Neuronal stem cell (in vitro differentiated cells): ENCODE data around the gene LMO1.

Experiments used
- DNase-seq: peaks from one replicate; pipeline ENCODE4 v3.0.0-alpha.2; 2013; ENCODE audit warnings: low spot score
- H2AFZ ChIP-seq: one replicate; pipeline ENCODE4 v1.6.1; 2013; ENCODE audit warnings: mild to moderate bottlenecking, low read length, inconsistent platforms
- H2AK5ac ChIP-seq: 2 replicates; pipeline ENCODE4 v1.6.1; 2013; ENCODE audit warnings: low read depth, mild to moderate bottlenecking, inconsistent platforms, low read length, moderate library complexity, mixed read lengths
- H2BK120ac ChIP-seq: 2 replicates; pipeline ENCODE4 v1.6.1; 2013; ENCODE audit warnings: low read depth, mild to moderate bottlenecking, inconsistent platforms, low read length, moderate library complexity, mixed read lengths
- H2BK12ac ChIP-seq: one replicate; pipeline ENCODE4 v1.6.1; 2013; ENCODE audit warnings: low read length, inconsistent platforms
- H2BK15ac ChIP-seq: 2 replicates; pipeline ENCODE4 v1.6.1; 2013; ENCODE audit warnings: mild to moderate bottlenecking, low read length, inconsistent platforms, mixed read lengths
- H2BK5ac ChIP-seq: one replicate; pipeline ENCODE4 v1.6.1; 2013; ENCODE audit warnings: inconsistent platforms, mild to moderate bottlenecking, low read length, moderate library complexity
- H3K14ac ChIP-seq: one replicate; pipeline ENCODE4 v1.6.1; 2013; ENCODE audit warnings: low read length, inconsistent platforms
- H3K18ac ChIP-seq: 2 replicates; pipeline ENCODE4 v1.6.1; 2013; ENCODE audit warnings: low read length, inconsistent platforms
- H3K23ac ChIP-seq: 2 replicates; pipeline ENCODE4 v1.6.1; 2013; ENCODE audit warnings: low read depth, mild to moderate bottlenecking, mixed read lengths, low read length, inconsistent platforms; ENCODE audit not compliant: poor library complexity
- H3K27ac ChIP-seq: replicated peaks from 3 replicates; pipeline ENCODE4 v1.5.1; 2013; ENCODE audit warnings: low read length, inconsistent platforms
- H3K27me3 ChIP-seq, 3 experiments: 2 replicates each; pipeline ENCODE4 v1.6.1; 2013; ENCODE audit warnings: low read length in 3 of 3, mild to moderate bottlenecking in 2 of 3, inconsistent platforms in 1 of 3, low read depth in 1 of 3, mixed read lengths in 1 of 3, moderate library complexity in 1 of 3; ENCODE audit not compliant: control insufficient read depth in 3 of 3, insufficient read depth in 3 of 3
- H3K36me3 ChIP-seq, 2 donors: replicated peaks in 1 of 2; 2 replicates each; pipeline ENCODE4 v1.6.1; 2013; ENCODE audit warnings: low read length in 2 of 2; ENCODE audit not compliant: control insufficient read depth in 2 of 2, insufficient read depth in 2 of 2
- H3K4ac ChIP-seq: 2 replicates; pipeline ENCODE4 v1.6.1; 2013; ENCODE audit warnings: inconsistent platforms, mild to moderate bottlenecking, low read length, moderate library complexity
- H3K4me1 ChIP-seq, 2 donors: 1 replicate in 1 of 2; 2 replicates in 1 of 2; pipeline ENCODE4 v1.6.1; 2013; ENCODE audit warnings: low read length in 2 of 2, low read depth in 1 of 2; ENCODE audit not compliant: control insufficient read depth in 2 of 2, insufficient read depth in 1 of 2
- H3K4me2 ChIP-seq: one replicate; pipeline ENCODE4 v1.6.1; 2013; ENCODE audit warnings: mild to moderate bottlenecking, low read length, inconsistent platforms; ENCODE audit not compliant: insufficient read depth, poor library complexity, severe bottlenecking
- H3K4me3 ChIP-seq, 2 donors: 2 replicates each; pipeline ENCODE4 v1.5.1; 2013; ENCODE audit warnings: low read length in 2 of 2, mild to moderate bottlenecking in 2 of 2, inconsistent platforms in 1 of 2, moderate library complexity in 1 of 2
- H3K79me1 ChIP-seq: one replicate; pipeline ENCODE4 v1.6.1; 2013; ENCODE audit warnings: low read depth, mild to moderate bottlenecking, inconsistent platforms, low read length, moderate library complexity
- H3K9ac ChIP-seq: one replicate; pipeline ENCODE4 v1.6.1; 2013; ENCODE audit warnings: mild to moderate bottlenecking, low read depth, low read length, inconsistent platforms; ENCODE audit not compliant: poor library complexity
- H3K9me3 ChIP-seq, 2 donors: replicated peaks in 1 of 2; 2 replicates each; pipeline versions ENCODE3 to v1.6.1; 2013; ENCODE audit warnings: low read length in 2 of 2, mild to moderate bottlenecking in 2 of 2, inconsistent platforms in 1 of 2, low read depth in 1 of 2, mixed read lengths in 1 of 2, moderate library complexity in 1 of 2; ENCODE audit not compliant: control insufficient read depth in 2 of 2, insufficient read depth in 1 of 2
- H4K8ac ChIP-seq: one replicate; pipeline ENCODE4 v1.6.1; 2013; ENCODE audit warnings: low read depth, mild to moderate bottlenecking, inconsistent platforms, low read length, moderate library complexity
- H4K91ac ChIP-seq: one replicate; pipeline ENCODE4 v1.6.1; 2013; ENCODE audit warnings: low read length, low read depth, mild to moderate bottlenecking, inconsistent platforms; ENCODE audit not compliant: poor library complexity
- WGBS, 2 donors: extraction: QIAGEN DNeasy Blood & Tissue Kit; methylation state at CpG; one replicate each; pipeline ENCODE4 v1.1.7; 2013; ENCODE audit warnings: missing lambda C conversion rate in 2 of 2, mixed read lengths in 1 of 2; ENCODE audit not compliant: insufficient read length in 2 of 2, insufficient replicate concordance in 1 of 2; ENCODE audit errors: extremely low coverage in 2 of 2; 5-methylcytosine and 5-hydroxymethylcytosine counted together

LMO1 gene

GRCh38 chr11:8309862-8310261 is 46.2 kb upstream of the LMO1 start:
- WGBS, 2 donors = no CpG with 5 or more reads among the region's 3 CpGs
- Histone ChIP-seq H3K9ac (no peak overlapping the region), H3K14ac (no peak overlapping the region), H3K18ac (no peak overlapping the region), H3K4ac (no peak overlapping the region), H3K4me3 (no peak overlapping the region), H3K36me3 (no peaks in the 10 kb centered on the region), H4K91ac (no peak overlapping the region), H2BK12ac (no peak overlapping the region), H2BK15ac (no peak overlapping the region), H4K8ac (no peak overlapping the region), H2BK120ac (no peak overlapping the region), H3K27ac (no peak overlapping the region), H3K79me1 (no peaks in the 10 kb centered on the region), H2AFZ (no peak overlapping the region), H2AK5ac (peak overlapping the region; percentile 9), H2BK5ac (no peak overlapping the region), H3K4me1 (peaks cover 6 to 20% of the 10 kb centered on the region in 2 donors), H3K27me3 (peaks cover 0 to 46% (median 13%) of the 10 kb centered on the region in 3 experiments), H3K23ac (no peak overlapping the region), H3K9me3 (no peaks in the 10 kb centered on the region), H3K4me2 (no peak overlapping the region)
- no peak for DNase-seq

- Histone ChIP-seq H4K8ac (no peak overlapping the region), H2BK5ac (no peak overlapping the region), H3K9me3 (no peaks in the 10 kb centered on the region), H3K4me1 (peaks cover 6 to 20% of the 10 kb centered on the region in 2 donors), H3K23ac (no peak overlapping the region), H2BK120ac (no peak overlapping the region), H3K14ac (no peak overlapping the region), H3K18ac (no peak overlapping the region), H3K36me3 (no peaks in the 10 kb centered on the region), H3K27me3 (peaks cover 0 to 42% (median 13%) of the 10 kb centered on the region in 3 experiments), H3K79me1 (no peaks in the 10 kb centered on the region), H2BK15ac (no peak overlapping the region), H3K4me2 (no peak overlapping the region), H4K91ac (no peak overlapping the region), H2AFZ (no peak overlapping the region), H2BK12ac (no peak overlapping the region), H2AK5ac (no peak overlapping the region), H3K27ac (no peak overlapping the region), H3K4me3 (no peak overlapping the region), H3K9ac (no peak overlapping the region), H3K4ac (no peak overlapping the region)
- no peak for DNase-seq
- WGBS, 2 donors = no CpG with 5 or more reads among the region's 9 CpGs
These were observed 45.6 kb upstream of the LMO1 start for GRCh38 chr11:8309311-8309710.

GRCh38 chr11:8307601-8308000 is 43.9 kb upstream of the LMO1 start:
- Histone ChIP-seq H2AK5ac (no peak overlapping the region), H4K8ac (no peak overlapping the region), H2BK120ac (no peak overlapping the region), H3K4me1 (peaks cover 0 to 10% of the 10 kb centered on the region in 2 donors), H3K9me3 (no peaks in the 10 kb centered on the region), H3K27ac (no peak overlapping the region), H2BK12ac (peak overlapping the region; percentile 60), H3K79me1 (no peaks in the 10 kb centered on the region), H3K4ac (no peak overlapping the region), H4K91ac (no peak overlapping the region), H3K14ac (no peak overlapping the region), H3K4me3 (no peak overlapping the region), H3K23ac (no peak overlapping the region), H3K4me2 (no peak overlapping the region), H3K18ac (peak overlapping the region; percentile 91), H2AFZ (no peak overlapping the region), H3K27me3 (peaks cover 0 to 34% (median 11%) of the 10 kb centered on the region in 3 experiments), H3K36me3 (no peaks in the 10 kb centered on the region), H2BK15ac (no peak overlapping the region), H2BK5ac (no peak overlapping the region), H3K9ac (no peak overlapping the region)
- WGBS, 2 donors = no CpG with 5 or more reads among the region's 8 CpGs
- no peak for DNase-seq

- H2BK5ac ChIP-seq = no peak overlapping the region
- H4K8ac ChIP-seq = no peak overlapping the region
- no peak overlapping the region for H3K18ac ChIP-seq
- peak overlapping the region in 1 of 2 donors; percentile 60 for H3K4me3 ChIP-seq
- no peak overlapping the region for H2BK12ac ChIP-seq
- no peak overlapping the region for H3K4me2 ChIP-seq
- no peak overlapping the region for H2BK15ac ChIP-seq
- H3K27ac ChIP-seq = no peak overlapping the region
- no peak for DNase-seq
- H3K9me3 ChIP-seq = no peaks in the 10 kb centered on the region
- no peak overlapping the region for H2AK5ac ChIP-seq
- H2BK120ac ChIP-seq = no peak overlapping the region
- no peaks in the 10 kb centered on the region for H3K36me3 ChIP-seq
- H4K91ac ChIP-seq = no peak overlapping the region
- no peak overlapping the region for H3K4ac ChIP-seq
- peaks cover 0 to 5% (median 0%) of the 10 kb centered on the region in 3 experiments for H3K27me3 ChIP-seq
- no CpG with 5 or more reads among the region's 2 CpGs for WGBS, 2 donors
- no peak overlapping the region for H2AFZ ChIP-seq
- no peaks in the 10 kb centered on the region for H3K79me1 ChIP-seq
- no peak overlapping the region for H3K14ac ChIP-seq
- H3K23ac ChIP-seq = no peak overlapping the region
- H3K9ac ChIP-seq = no peak overlapping the region
- peaks cover 0 to 8% of the 10 kb centered on the region in 2 donors for H3K4me1 ChIP-seq
These were observed 37.9 kb upstream of the LMO1 start for GRCh38 chr11:8301622-8302021.
